ENCODE measurements around the gene FARP2.

GRCh38 chr2:241485172-241485911 is 129.3 kb downstream of the FARP2 start:
- no peak for TF ChIP-seq SUZ12 (IDR thresholded peaks at IDR 0.05; ENCODE audit: extremely low read depth, insufficient read depth, insufficient read length)
- no peak for TF ChIP-seq YY1 (IDR thresholded peaks at IDR 0.05; ENCODE audit: insufficient read depth, insufficient read length)

Measured in NT2/D1 (cell line).